SK-N-SH (cell line): ENCODE measurements around the gene DNAL4.

ENCODE experiments used
- CHD2 ChIP-seq: fragments of 150-350 bp; IDR thresholded peaks from 2 replicates; pipeline ENCODE4 v1.6.1; 2018; ENCODE audit warnings: low read length; ENCODE audit not compliant: partially characterized antibody
- GATA2 ChIP-seq: sonication (generic); formaldehyde crosslinking; IDR thresholded peaks from 2 replicates; pipeline ENCODE4 v1.5.0; 2020; ENCODE audit warnings: mild to moderate bottlenecking, missing genetic modification reagents
- MXI1 ChIP-seq: IDR thresholded peaks from 2 replicates; pipeline ENCODE4 v1.6.1; 2012; ENCODE audit warnings: mild to moderate bottlenecking, low read depth, low read length, improper control_type of control experiment
- PBX3 ChIP-seq: IDR thresholded peaks from 2 replicates; pipeline ENCODE4; 2012
- POLR2AphosphoS5 ChIP-seq: IDR thresholded peaks from 2 replicates; pipeline ENCODE4 v1.6.1; 2012; ENCODE audit warnings: low read depth, low read length
- RAD21 ChIP-seq: IDR thresholded peaks from 2 replicates; pipeline ENCODE4 v1.6.1; 2012; ENCODE audit warnings: mild to moderate bottlenecking, low read length
- RCOR1 ChIP-seq: fragments of 150-350 bp; IDR thresholded peaks from 2 replicates; pipeline ENCODE4 v1.6.1; 2017; ENCODE audit warnings: antibody characterized with exemption, low read length
- RXRA ChIP-seq: IDR thresholded peaks from 2 replicates; pipeline ENCODE4 v1.4.0; 2012; ENCODE audit warnings: low read depth, mild to moderate bottlenecking, borderline replicate concordance
- TAF1 ChIP-seq: IDR thresholded peaks from 2 replicates; pipeline ENCODE4 v1.6.1; 2012; ENCODE audit warnings: low read depth, mild to moderate bottlenecking, low read length, moderate library complexity, borderline replicate concordance
- TEAD4 ChIP-seq: IDR thresholded peaks from 2 replicates; pipeline ENCODE4 v1.4.0; 2012; ENCODE audit warnings: mild to moderate bottlenecking, borderline replicate concordance; ENCODE audit not compliant: insufficient read depth
- TF ChIP-seq, protein P1 (sequence below): fragments of 200-600 bp; sonication (generic); IDR thresholded peaks from 2 replicates; pipeline ENCODE4 v1.6.1; 2017; ENCODE audit warnings: antibody characterized with exemption, mild to moderate bottlenecking, moderate library complexity
- TF ChIP-seq, protein P2 (sequence below): IDR thresholded peaks from 2 replicates; pipeline ENCODE4 v1.4.0; 2012; ENCODE audit warnings: low read depth, borderline replicate concordance
- TF ChIP-seq, protein P3 (sequence below): fragments of 150-350 bp; IDR thresholded peaks from 2 replicates; pipeline ENCODE4 v1.6.1; 2017; ENCODE audit warnings: antibody characterized with exemption, low read length, low read depth, borderline replicate concordance

GRCh38 chr22:38776086-38776485 is 17.9 kb downstream of the DNAL4 start:
- TF ChIP-seq, protein P1, sequence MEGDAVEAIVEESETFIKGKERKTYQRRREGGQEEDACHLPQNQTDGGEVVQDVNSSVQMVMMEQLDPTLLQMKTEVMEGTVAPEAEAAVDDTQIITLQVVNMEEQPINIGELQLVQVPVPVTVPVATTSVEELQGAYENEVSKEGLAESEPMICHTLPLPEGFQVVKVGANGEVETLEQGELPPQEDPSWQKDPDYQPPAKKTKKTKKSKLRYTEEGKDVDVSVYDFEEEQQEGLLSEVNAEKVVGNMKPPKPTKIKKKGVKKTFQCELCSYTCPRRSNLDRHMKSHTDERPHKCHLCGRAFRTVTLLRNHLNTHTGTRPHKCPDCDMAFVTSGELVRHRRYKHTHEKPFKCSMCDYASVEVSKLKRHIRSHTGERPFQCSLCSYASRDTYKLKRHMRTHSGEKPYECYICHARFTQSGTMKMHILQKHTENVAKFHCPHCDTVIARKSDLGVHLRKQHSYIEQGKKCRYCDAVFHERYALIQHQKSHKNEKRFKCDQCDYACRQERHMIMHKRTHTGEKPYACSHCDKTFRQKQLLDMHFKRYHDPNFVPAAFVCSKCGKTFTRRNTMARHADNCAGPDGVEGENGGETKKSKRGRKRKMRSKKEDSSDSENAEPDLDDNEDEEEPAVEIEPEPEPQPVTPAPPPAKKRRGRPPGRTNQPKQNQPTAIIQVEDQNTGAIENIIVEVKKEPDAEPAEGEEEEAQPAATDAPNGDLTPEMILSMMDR, result no peak
- no peak for TF ChIP-seq GATA2 (CRISPR knock-in tag)
- no peak for TF ChIP-seq POLR2AphosphoS5
- TF ChIP-seq PBX3, result no peak
- no peak for TF ChIP-seq RCOR1
- no peak for TF ChIP-seq TAF1
- TF ChIP-seq, protein P2, sequence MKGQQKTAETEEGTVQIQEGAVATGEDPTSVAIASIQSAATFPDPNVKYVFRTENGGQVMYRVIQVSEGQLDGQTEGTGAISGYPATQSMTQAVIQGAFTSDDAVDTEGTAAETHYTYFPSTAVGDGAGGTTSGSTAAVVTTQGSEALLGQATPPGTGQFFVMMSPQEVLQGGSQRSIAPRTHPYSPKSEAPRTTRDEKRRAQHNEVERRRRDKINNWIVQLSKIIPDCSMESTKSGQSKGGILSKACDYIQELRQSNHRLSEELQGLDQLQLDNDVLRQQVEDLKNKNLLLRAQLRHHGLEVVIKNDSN, result no peak
- no peak for TF ChIP-seq RXRA
- no peak for TF ChIP-seq MXI1
- TF ChIP-seq CHD2, result no peak
- TF ChIP-seq RAD21, result no peak
- no peak for TF ChIP-seq TEAD4
- TF ChIP-seq, protein P3, sequence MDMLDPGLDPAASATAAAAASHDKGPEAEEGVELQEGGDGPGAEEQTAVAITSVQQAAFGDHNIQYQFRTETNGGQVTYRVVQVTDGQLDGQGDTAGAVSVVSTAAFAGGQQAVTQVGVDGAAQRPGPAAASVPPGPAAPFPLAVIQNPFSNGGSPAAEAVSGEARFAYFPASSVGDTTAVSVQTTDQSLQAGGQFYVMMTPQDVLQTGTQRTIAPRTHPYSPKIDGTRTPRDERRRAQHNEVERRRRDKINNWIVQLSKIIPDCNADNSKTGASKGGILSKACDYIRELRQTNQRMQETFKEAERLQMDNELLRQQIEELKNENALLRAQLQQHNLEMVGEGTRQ, result no peak
